ENCODE data around the gene MARCHF10.

- TF ChIP-seq SUZ12 (IDR thresholded peaks at IDR 0.05; ENCODE audit: extremely low read depth, insufficient read depth, insufficient read length) (no peak), YY1 (IDR thresholded peaks at IDR 0.05; ENCODE audit: insufficient read depth, insufficient read length) (no peak)
Observed at GRCh38 chr17:62737513-62737912, 70.6 kb downstream of the MARCHF10 start.

Data from NT2/D1 (cell line).